Effector memory CD8-positive, alpha-beta T cell (primary cell): ENCODE data around the gene EYA3.

Experiments used
- ATAC-seq: fragments of 150-1000 bp; cut with Tn5 transposase; replicated peaks from 2 replicates; pipeline ENCODE4 v1.10.0; 2021; ENCODE audit warnings: mild to moderate bottlenecking, moderate library complexity
- DNase-seq, 3 experiments: peaks; one replicate each; pipeline ENCODE4 v3.0.0; 2021
- H3K27ac Mint-ChIP-seq, 2 donors: one replicate each; pipeline ENCODE4 v1.8.0; 2022; ENCODE audit warnings: mild to moderate bottlenecking in 2 of 2, mixed read lengths in 2 of 2, moderate library complexity in 2 of 2
- H3K27me3 Mint-ChIP-seq, 2 donors: one replicate each; pipeline ENCODE4 v1.8.0; 2022; ENCODE audit warnings: mixed read lengths in 2 of 2
- H3K36me3 Mint-ChIP-seq: one replicate; pipeline ENCODE4 v1.8.0; 2022; ENCODE audit warnings: mild to moderate bottlenecking, moderate library complexity, mixed read lengths; ENCODE audit not compliant: insufficient read depth
- H3K4me1 Mint-ChIP-seq, 2 donors: one replicate each; pipeline ENCODE4 v1.8.0; 2022; ENCODE audit warnings: low read depth in 2 of 2, mixed read lengths in 2 of 2
- H3K4me3 Mint-ChIP-seq, 2 donors: one replicate each; pipeline ENCODE4 v1.8.0; 2022; ENCODE audit warnings: mild to moderate bottlenecking in 2 of 2, mixed read lengths in 2 of 2, moderate library complexity in 2 of 2
- H3K9me3 Mint-ChIP-seq, 2 donors: one replicate each; pipeline ENCODE4 v1.8.0; 2022; ENCODE audit warnings: mixed read lengths in 2 of 2

EYA3 gene

DNA sequence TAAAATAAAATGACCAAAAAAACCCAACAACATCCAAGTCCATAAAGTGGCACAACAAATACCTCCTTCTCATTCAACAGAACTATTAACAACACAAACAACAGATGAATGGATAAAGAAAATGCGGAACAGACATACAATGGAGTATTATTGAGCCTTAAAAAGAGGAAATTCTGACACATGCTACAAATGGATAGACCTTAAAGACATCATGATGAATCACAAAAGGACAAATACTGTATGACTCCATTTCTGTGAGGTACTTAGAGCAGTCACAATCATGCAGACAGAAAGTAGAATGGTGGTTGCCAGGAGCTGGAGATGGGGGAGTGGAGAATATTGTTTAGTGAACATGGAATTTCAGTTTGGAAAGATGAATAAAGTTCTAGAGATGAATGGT, 42.6 kb downstream of the EYA3 start:
- DNase-seq (no peak), ATAC-seq (no peak)
- H3K36me3 Mint-ChIP-seq: peaks cover 22% of the 10 kb centered on the region
- no peaks in the 10 kb centered on the region for H3K4me1 Mint-ChIP-seq
- H3K27me3 Mint-ChIP-seq: no peaks in the 10 kb centered on the region
- no peaks in the 10 kb centered on the region for H3K9me3 Mint-ChIP-seq
- H3K27ac Mint-ChIP-seq: peak overlapping the region in 1 of 2 donors; percentile 0
- no peak overlapping the region for H3K4me3 Mint-ChIP-seq

DNA sequence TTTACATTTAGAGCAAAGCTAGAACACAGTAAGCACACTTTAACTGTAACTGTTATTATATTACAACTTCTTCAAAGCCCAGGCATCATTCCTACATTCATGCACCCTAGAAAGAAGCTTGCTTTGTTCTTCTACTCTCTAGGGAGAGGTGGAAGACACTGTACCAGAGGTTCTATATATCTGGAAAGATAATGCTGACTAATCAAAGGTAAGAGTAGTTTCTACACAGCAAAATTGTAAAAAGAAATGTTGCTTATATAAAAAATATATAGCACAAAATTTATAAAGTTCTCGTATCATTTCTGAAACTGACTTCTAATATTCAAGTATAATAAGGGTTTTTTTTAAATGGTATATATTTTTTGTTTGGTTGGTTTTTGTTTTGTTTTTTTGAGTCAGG, 44.0 kb downstream of the EYA3 start:
- Mint-ChIP-seq H3K27me3 (no peaks in the 10 kb centered on the region), H3K27ac (no peak overlapping the region), H3K4me1 (no peaks in the 10 kb centered on the region), H3K36me3 (peaks cover 22% of the 10 kb centered on the region), H3K4me3 (no peak overlapping the region), H3K9me3 (no peaks in the 10 kb centered on the region)
- DNase-seq: no peak
- ATAC-seq: no peak

DNA sequence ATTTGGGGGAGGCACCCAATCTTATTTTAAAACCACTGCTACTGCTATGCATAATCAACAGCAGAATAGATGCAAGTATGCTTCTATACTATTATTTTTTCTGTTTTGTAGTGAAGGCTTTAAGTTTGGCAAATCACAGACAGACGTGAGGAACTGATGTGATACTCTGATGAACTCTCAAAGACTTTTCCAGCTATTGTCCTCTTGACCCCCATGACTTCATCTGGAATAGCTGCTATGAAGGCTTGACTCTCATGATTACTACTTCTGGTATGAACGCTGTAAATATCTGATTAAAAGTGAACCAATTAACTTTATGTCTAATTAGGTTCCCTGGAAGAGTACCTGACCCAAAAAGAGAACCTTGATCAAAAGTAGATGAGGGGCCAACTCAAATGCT, 49.1 kb downstream of the EYA3 start:
- no peak overlapping the region for H3K4me3 Mint-ChIP-seq
- H3K4me1 Mint-ChIP-seq: no peaks in the 10 kb centered on the region
- ATAC-seq (no peak), DNase-seq (no peak)
- H3K9me3 Mint-ChIP-seq: no peaks in the 10 kb centered on the region
- no peaks in the 10 kb centered on the region for H3K27me3 Mint-ChIP-seq
- peak overlapping the region in 1 of 2 donors; percentile 0 for H3K27ac Mint-ChIP-seq
- peaks cover 21% of the 10 kb centered on the region for H3K36me3 Mint-ChIP-seq

DNA sequence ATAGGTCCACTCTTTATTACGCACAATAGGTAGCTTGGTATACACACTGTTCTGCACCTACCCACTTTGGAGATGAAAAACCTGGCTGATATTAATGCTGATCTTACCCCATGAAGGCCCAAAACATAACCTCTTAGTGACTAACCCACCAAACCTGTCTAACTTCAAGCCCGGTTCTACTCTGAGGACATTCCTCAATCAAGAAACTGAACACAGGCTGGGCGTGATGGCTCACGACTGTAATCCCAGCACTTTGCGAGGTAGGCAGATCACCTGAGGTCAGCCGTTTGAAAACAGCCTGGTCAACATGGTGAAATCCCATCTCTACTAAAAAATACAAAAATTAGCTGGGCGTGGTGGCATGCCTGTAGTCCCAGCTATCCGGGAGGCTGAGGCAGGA, 50.5 kb downstream of the EYA3 start:
- DNase-seq: no peak
- H3K27ac Mint-ChIP-seq: no peak overlapping the region

DNA sequence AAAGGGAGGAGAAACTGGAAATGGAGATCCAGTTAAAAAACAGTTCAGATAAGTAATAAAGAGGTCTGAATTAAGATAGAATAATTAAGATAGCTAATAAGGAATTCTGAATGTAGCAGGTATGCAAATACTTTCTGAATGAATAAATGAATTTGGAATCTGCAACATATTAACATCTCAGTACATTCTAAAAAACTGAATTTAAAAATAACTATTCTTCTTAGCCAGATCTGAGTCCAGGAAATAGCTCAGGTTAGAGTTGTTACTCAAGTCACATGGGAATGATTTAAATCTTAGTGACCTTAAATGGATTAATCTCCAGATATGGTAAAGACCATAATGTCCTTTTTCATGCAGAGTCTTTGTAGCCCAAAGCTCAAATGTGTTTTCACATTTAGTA, 51.2 kb downstream of the EYA3 start:
- Mint-ChIP-seq H3K36me3 (peaks cover 20% of the 10 kb centered on the region), H3K27me3 (no peaks in the 10 kb centered on the region), H3K9me3 (no peaks in the 10 kb centered on the region), H3K27ac (no peak overlapping the region), H3K4me1 (no peaks in the 10 kb centered on the region), H3K4me3 (no peak overlapping the region)
- DNase-seq (no peak), ATAC-seq (no peak)

More for the DNA sequence above, 50.5 kb downstream of the EYA3 start:
- no peaks in the 10 kb centered on the region for H3K4me1 Mint-ChIP-seq
- H3K4me3 Mint-ChIP-seq: no peak overlapping the region
- peaks cover 21% of the 10 kb centered on the region for H3K36me3 Mint-ChIP-seq
- no peak for ATAC-seq
- H3K27me3 Mint-ChIP-seq: no peaks in the 10 kb centered on the region
- no peaks in the 10 kb centered on the region for H3K9me3 Mint-ChIP-seq

DNA sequence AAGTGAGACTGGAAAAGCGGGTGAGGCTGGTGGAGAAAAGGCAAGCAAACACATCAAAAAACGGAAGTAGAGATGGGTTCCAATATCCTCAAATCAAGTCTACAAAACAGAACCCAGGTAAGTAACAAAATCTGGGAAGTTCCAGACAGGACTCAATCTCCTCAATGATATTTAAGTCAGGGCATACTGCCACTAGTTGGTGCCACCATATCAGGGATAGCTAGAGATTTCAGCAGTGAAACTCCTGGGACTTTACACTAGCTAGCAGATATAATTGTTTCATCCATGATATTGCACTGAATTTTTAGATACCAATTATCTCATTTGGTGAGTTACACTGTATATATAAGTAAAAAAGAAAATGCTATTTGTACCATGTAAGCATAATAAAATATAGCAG, 52.0 kb downstream of the EYA3 start:
- H3K4me1 Mint-ChIP-seq: no peaks in the 10 kb centered on the region
- H3K9me3 Mint-ChIP-seq: no peaks in the 10 kb centered on the region
- H3K27me3 Mint-ChIP-seq: no peaks in the 10 kb centered on the region
- H3K36me3 Mint-ChIP-seq: peaks cover 16% of the 10 kb centered on the region
- no peak overlapping the region for H3K4me3 Mint-ChIP-seq
- no peak overlapping the region for H3K27ac Mint-ChIP-seq
- ATAC-seq: no peak
- DNase-seq: no peak

DNA sequence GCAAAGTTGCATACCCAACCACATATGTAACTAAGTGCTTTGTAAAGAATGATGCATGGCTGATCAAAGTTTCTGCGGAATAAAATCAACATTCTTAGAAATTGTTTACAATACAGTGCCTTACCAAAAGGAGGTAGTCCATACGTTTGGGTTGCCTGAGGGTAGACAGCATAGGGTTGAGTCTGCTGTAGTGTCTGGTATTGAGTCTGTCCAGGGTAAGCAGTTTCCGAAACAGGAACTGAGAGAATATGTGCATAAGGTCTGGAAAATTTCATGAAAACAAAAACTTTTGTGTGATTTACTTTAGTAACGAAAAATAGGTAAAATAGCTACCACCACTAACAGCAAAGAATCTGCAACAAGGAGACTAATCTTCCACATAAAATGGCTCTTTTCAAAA, 53.0 kb downstream of the EYA3 start:
- no peak overlapping the region for H3K4me3 Mint-ChIP-seq
- H3K9me3 Mint-ChIP-seq: no peaks in the 10 kb centered on the region
- DNase-seq (no peak), ATAC-seq (no peak)
- H3K4me1 Mint-ChIP-seq: peaks cover 0 to under 1% of the 10 kb centered on the region in 2 donors
- H3K36me3 Mint-ChIP-seq: peaks cover 10% of the 10 kb centered on the region
- H3K27me3 Mint-ChIP-seq: no peaks in the 10 kb centered on the region
- no peak overlapping the region for H3K27ac Mint-ChIP-seq

DNA sequence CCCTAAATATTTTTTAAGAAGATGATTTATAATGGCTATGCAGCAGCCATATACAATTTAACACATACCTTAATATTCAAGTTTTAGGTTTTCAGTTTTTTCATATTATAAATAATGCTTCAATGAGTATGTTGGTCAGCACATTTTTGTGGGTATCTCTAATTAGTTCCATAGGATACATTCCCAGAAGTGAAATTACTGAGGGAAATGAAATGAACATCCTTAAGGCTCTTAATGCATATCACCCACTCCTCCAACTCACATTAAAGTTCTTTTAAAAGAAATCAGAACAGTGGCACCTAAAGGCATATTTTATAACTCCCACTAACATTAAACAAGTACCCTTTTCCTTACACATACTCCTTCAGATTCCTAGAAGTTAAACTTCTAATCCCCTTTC, 56.1 kb downstream of the EYA3 start:
- peaks cover 4 to 16% of the 10 kb centered on the region in 2 donors for H3K4me1 Mint-ChIP-seq
- DNase-seq (no peak), ATAC-seq (no peak)
- H3K36me3 Mint-ChIP-seq: peaks cover under 1% of the 10 kb centered on the region
- H3K4me3 Mint-ChIP-seq: no peak overlapping the region
- H3K27me3 Mint-ChIP-seq: no peaks in the 10 kb centered on the region
- no peaks in the 10 kb centered on the region for H3K9me3 Mint-ChIP-seq
- H3K27ac Mint-ChIP-seq: no peak overlapping the region

DNA sequence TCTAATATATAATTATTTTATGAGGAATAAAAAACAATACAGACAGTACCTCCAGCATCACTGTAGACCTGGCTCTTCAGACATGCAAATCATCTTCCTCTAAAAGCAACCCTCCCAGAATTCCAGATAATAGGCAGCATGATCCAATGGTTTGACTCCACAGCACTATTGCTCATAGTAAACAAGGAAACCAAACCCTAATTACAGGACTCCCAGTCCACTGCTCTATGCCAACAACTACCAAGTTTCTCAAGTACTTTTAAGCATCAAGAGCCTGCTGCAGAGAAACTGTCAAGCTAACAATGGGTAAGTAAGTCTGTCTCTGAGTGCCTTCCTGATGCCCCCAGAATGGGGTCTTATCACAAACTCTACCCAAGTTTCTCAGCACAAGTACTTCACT, 57.2 kb downstream of the EYA3 start:
- Mint-ChIP-seq H3K9me3 (no peaks in the 10 kb centered on the region), H3K4me3 (no peak overlapping the region), H3K4me1 (peaks cover 4 to 16% of the 10 kb centered on the region in 2 donors), H3K27ac (no peak overlapping the region), H3K27me3 (no peaks in the 10 kb centered on the region), H3K36me3 (peaks cover 7% of the 10 kb centered on the region)
- ATAC-seq (no peak), DNase-seq (no peak)

DNA sequence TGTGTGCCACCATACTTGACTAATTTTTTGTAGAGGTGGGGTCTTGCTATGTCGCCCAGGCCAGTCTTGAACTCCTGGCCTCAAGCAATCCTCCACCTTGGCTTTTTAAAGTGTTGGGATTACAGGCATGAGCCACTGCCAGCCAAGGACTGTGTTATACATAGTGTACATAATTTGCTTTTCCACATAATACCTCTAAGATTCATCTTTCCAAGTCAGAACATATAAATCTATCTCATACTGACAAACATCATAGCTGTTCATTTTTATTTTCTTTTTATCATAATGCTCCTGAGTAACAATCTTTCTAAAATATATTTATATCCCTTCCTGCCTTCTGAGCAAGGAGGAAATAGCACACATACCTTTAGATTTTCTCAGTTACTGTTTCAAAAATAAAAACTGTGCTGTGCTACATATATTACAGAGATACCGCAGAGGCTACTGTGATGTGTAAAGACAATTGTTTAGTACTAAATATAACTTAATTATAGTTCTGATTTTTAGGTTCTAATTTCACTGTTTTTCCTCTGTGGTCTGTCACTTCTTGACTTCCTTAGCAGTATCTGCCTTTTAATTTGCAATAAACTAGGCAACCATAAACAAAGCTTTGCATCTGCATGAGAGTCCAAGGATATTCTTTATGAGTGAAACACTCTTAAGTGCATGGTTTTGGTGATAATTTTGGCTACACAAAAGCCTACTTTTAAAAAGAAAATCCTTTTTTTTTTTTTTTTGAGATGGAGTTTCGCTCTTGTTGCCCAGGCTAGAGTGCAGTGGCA, 59.3 kb downstream of the EYA3 start:
- H3K27ac Mint-ChIP-seq: peak overlapping the region; percentile 60 to 85
- H3K9me3 Mint-ChIP-seq: no peaks in the 10 kb centered on the region
- no peaks in the 10 kb centered on the region for H3K27me3 Mint-ChIP-seq
- peaks cover 4 to 21% of the 10 kb centered on the region in 2 donors for H3K4me1 Mint-ChIP-seq
- no peak for ATAC-seq
- H3K36me3 Mint-ChIP-seq: peaks cover 8% of the 10 kb centered on the region
- no peak for DNase-seq
- H3K4me3 Mint-ChIP-seq: no peak overlapping the region

DNA sequence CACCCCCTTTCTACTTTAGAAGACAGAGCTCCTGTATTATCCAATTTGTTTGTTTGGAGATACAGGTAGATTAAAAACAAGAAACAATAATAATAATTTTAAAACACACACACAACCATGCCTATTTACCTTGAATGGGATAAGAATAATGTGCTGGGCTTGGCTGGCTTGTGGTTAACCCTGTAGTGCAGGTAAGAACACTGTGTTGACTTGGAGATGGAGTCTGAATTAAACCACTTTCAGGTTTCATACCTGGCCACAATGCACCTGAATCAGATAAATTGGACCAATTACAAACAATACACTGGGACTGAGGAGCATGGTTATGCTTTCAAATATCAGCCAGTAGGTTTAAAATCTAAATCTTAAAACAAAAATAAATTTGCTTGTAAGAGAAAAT, 60.8 kb downstream of the EYA3 start:
- Mint-ChIP-seq H3K4me3 (no peak overlapping the region), H3K9me3 (no peaks in the 10 kb centered on the region), H3K27me3 (no peaks in the 10 kb centered on the region), H3K36me3 (peaks cover 8% of the 10 kb centered on the region), H3K4me1 (peaks cover 4 to 21% of the 10 kb centered on the region in 2 donors), H3K27ac (peak overlapping the region in 1 of 2 donors; percentile 81)
- ATAC-seq (no peak), DNase-seq (no peak)

DNA sequence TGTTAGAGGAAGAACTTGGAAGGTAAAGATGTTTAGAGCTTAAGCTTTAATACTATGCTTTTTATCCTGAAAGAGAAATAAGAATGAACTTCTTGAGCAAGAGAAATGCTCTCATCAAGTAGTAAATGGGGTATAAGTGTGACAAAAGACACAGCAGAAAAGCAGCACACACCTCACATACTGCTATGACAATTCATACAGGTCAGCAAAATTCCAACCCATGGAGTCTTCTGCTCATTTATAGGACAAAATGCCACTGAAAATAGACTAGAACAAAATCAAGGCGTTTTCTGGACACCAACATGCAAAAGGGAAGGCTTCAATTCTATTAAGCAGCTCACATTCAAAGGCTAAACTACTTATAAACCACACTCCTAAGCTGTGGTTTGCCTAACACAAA, 61.2 kb downstream of the EYA3 start:
- DNase-seq (no peak), ATAC-seq (no peak)
- H3K9me3 Mint-ChIP-seq: no peaks in the 10 kb centered on the region
- peaks cover 8% of the 10 kb centered on the region for H3K36me3 Mint-ChIP-seq
- H3K27ac Mint-ChIP-seq: peak overlapping the region in 1 of 2 donors; percentile 81
- no peak overlapping the region for H3K4me3 Mint-ChIP-seq
- peaks cover 4 to 21% of the 10 kb centered on the region in 2 donors for H3K4me1 Mint-ChIP-seq
- H3K27me3 Mint-ChIP-seq: no peaks in the 10 kb centered on the region

DNA sequence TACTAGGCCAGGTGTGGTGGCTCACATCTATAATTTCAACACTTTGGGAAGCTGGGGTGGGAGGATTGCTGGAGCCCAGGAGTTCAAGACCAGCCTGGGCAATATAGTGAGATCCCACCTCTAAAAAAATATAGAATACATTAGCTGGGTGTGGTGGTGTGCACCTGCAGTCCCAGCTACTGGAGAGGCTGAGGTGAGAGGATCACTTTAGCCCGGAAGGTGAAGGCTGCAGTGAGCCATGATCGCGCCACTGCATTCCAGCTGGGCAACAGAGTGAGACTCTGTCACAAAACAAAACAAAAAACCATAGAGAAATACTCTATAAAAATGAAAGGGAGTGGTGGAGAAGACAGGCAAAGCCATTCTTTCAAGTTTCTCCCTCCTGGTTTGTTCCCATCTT, 62.1 kb downstream of the EYA3 start:
- Mint-ChIP-seq H3K36me3 (peaks cover 8% of the 10 kb centered on the region), H3K27ac (peak overlapping the region; percentile 41 to 81), H3K27me3 (no peaks in the 10 kb centered on the region), H3K9me3 (no peaks in the 10 kb centered on the region), H3K4me1 (peaks cover 6 to 22% of the 10 kb centered on the region in 2 donors), H3K4me3 (no peak overlapping the region)
- DNase-seq (no peak), ATAC-seq (no peak)

DNA sequence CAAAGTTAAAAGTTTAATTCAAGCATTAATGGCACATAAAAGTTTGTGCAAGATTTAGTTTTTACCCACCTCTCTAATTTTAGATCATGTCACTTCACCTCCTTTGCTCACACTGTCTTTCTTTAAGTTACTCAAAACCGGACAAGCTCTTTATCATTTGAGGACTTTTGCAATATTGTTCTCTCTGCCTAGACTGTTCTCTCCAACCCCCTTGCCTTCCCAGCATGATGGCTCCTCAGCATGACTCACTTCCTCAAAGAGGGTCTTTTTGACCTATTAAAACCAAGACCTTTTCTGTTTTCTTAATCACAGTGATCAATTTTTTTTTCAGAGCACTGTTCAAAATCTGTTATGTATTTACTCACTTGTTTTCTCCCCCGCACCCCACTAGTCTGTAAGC, 67.3 kb downstream of the EYA3 start:
- peak overlapping the region; percentile 2 to 34 for H3K27ac Mint-ChIP-seq
- DNase-seq: no peak
- no peak for ATAC-seq
- no peaks in the 10 kb centered on the region for H3K27me3 Mint-ChIP-seq
- H3K36me3 Mint-ChIP-seq: peaks cover 14% of the 10 kb centered on the region
- no peaks in the 10 kb centered on the region for H3K9me3 Mint-ChIP-seq
- no peak overlapping the region for H3K4me3 Mint-ChIP-seq
- H3K4me1 Mint-ChIP-seq: peaks cover 6 to 17% of the 10 kb centered on the region in 2 donors
